PC-9 (cell line): ENCODE measurements around the gene FNIP1.

Source experiments
- EZH2 ChIP-seq: fragments of 200-600 bp; sonication (generic); IDR thresholded peaks from 2 replicates; pipeline ENCODE4 v1.8.0; 2017; ENCODE audit warnings: antibody characterized with exemption, low read depth
- TF ChIP-seq, protein P1 (sequence below): fragments of 200-600 bp; sonication (generic); conservative IDR thresholded peaks from 2 replicates; pipeline ENCODE4 v1.6.1; 2017; ENCODE audit warnings: mixed run types, antibody characterized with exemption, mild to moderate bottlenecking, moderate library complexity

DNA sequence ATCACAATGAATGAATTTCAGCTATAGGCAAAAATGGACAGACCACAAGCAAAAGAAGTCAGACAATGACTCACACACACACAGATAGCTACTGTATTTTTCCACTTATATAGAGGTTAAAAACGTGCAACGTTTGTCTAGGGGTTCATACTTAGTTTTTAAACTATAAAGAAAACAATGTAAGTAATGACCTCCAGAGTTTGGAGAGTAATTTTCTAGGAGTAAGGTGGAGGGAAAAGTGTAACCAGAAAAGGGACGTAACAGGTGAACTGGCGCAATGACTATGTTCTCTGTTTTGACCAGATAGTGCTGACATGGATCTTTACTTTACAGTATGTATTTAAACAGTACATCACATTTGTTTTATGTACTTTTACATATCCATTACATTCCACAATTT lies 51.1 kb downstream of the FNIP1 start:
- TF ChIP-seq, protein P1, sequence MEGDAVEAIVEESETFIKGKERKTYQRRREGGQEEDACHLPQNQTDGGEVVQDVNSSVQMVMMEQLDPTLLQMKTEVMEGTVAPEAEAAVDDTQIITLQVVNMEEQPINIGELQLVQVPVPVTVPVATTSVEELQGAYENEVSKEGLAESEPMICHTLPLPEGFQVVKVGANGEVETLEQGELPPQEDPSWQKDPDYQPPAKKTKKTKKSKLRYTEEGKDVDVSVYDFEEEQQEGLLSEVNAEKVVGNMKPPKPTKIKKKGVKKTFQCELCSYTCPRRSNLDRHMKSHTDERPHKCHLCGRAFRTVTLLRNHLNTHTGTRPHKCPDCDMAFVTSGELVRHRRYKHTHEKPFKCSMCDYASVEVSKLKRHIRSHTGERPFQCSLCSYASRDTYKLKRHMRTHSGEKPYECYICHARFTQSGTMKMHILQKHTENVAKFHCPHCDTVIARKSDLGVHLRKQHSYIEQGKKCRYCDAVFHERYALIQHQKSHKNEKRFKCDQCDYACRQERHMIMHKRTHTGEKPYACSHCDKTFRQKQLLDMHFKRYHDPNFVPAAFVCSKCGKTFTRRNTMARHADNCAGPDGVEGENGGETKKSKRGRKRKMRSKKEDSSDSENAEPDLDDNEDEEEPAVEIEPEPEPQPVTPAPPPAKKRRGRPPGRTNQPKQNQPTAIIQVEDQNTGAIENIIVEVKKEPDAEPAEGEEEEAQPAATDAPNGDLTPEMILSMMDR: no peak
- TF ChIP-seq EZH2: no peak
